HG03378 (cell line): ENCODE data around the gene AP1AR.
"Not testable (repeated sequence)": the region's sequence is repeated elsewhere in the genome, so short reads cannot be mapped to it uniquely, and the experiment has no call there.

ENCODE experiments used
- ATAC-seq: cut with Tn5 transposase; IDR thresholded peaks from one replicate; pipeline ENCODE4 v1.9.1; 2021; ENCODE audit warnings: mild to moderate bottlenecking, moderate library complexity; ENCODE audit not compliant: unreplicated experiment

Gene AP1AR, protein sequence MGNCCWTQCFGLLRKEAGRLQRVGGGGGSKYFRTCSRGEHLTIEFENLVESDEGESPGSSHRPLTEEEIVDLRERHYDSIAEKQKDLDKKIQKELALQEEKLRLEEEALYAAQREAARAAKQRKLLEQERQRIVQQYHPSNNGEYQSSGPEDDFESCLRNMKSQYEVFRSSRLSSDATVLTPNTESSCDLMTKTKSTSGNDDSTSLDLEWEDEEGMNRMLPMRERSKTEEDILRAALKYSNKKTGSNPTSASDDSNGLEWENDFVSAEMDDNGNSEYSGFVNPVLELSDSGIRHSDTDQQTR

GRCh38 chr4:112231779-112232713 is at the start of gene AP1AR:
Gene AP1AR (plus strand): TSS chr4:112231787. CDS start chr4:112232092, 305 bp downstream.
- ATAC-seq, result peak; percentile 48

GRCh38 chr4:112182604-112183003 is 49.0 kb upstream of the AP1AR start:
- no peak for ATAC-seq

- no peak for ATAC-seq
Observed at GRCh38 chr4:112183252-112183651, 48.3 kb upstream of the AP1AR start.

DNA sequence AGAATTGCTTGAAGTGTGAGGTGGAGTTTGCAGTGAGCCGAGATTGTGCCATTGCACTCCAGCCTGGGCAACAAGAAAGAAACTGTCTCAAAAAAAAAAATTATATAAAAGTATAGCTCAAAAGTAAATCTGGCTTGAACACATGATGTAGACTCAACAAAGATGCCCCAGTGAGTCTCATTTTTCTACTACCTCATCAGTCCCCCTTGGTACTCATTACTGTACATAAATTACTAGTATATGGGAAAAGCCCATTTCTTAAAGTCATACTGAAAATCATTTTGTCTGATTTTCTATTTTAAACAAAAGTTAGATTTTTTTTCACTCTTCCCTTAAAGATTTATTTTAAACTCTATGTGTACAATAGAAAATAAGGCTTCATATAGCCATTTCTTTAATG is 47.1 kb upstream of the AP1AR start:
- ATAC-seq, result no peak

- no peak for ATAC-seq
Observed at GRCh38 chr4:112185334-112185733, 46.3 kb upstream of the AP1AR start.

GRCh38 chr4:112185740-112186670 is 45.6 kb upstream of the AP1AR start:
- ATAC-seq, result no peak

DNA sequence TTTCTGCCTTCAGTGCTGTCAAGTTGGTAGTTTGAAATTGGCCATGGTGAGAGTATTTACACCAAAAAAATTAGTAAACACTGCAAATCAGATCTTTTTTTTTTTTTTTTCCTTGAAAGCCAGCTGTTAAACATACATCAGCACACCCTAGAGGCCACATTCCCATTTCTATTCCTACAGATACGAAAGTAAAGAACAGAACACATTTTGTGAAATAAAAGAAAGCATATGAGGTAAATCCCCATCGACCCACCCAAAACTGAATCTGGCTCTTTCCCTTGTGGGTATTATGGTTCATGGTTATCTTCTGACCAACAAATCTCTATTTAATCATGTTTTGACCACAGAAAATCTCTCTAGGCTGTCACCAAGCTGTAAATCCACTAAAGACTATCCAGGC is 41.8 kb upstream of the AP1AR start:
- ATAC-seq, result no peak

DNA sequence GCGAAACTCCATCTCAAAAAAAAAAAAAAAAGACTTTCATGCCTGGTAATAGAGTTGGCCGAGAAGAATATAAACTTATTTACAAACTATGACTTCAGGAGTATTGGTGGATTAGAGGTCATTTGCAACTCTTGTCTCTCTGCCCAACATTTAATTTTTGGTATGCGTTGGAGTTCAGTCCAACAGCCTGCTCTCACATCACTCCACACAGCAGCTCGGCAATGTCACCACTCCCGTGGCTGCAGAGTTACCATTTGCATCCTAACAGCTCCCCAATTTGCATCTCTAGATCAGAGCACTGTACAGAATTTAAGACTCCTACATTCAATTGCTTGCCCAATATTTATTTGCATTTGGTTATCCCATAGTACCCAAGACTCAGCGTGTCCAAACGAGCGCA is 40.9 kb upstream of the AP1AR start:
- ATAC-seq, result no peak

GRCh38 chr4:112196461-112196860 is 35.1 kb upstream of the AP1AR start:
- ATAC-seq, result no peak

DNA sequence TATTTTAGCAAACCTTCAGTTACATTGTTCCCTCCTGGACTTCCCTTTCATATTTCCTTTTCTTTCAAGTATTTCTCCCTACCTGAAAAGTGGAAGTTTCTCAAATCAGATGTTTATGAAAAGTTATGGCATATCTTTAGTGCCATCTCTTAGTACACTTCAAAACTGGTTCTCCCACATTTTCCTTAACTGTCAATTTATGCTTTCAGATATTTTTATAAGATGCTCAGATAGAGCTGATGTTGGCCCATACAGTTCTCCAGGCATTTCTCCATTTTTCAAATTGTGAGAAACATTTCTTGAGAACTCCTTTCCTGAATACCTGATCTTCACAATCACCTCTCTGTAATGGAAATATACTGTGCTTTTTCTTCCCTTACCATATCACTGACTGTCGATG is 32.5 kb upstream of the AP1AR start:
- ATAC-seq, result peak; percentile 2

- peak; percentile 35 for ATAC-seq
Observed at GRCh38 chr4:112201915-112202505, 29.6 kb upstream of the AP1AR start.

GRCh38 chr4:112203593-112203992 is 28.0 kb upstream of the AP1AR start:
- ATAC-seq, result no peak

GRCh38 chr4:112206431-112206830 is 25.2 kb upstream of the AP1AR start:
- peak; percentile 44 for ATAC-seq

DNA sequence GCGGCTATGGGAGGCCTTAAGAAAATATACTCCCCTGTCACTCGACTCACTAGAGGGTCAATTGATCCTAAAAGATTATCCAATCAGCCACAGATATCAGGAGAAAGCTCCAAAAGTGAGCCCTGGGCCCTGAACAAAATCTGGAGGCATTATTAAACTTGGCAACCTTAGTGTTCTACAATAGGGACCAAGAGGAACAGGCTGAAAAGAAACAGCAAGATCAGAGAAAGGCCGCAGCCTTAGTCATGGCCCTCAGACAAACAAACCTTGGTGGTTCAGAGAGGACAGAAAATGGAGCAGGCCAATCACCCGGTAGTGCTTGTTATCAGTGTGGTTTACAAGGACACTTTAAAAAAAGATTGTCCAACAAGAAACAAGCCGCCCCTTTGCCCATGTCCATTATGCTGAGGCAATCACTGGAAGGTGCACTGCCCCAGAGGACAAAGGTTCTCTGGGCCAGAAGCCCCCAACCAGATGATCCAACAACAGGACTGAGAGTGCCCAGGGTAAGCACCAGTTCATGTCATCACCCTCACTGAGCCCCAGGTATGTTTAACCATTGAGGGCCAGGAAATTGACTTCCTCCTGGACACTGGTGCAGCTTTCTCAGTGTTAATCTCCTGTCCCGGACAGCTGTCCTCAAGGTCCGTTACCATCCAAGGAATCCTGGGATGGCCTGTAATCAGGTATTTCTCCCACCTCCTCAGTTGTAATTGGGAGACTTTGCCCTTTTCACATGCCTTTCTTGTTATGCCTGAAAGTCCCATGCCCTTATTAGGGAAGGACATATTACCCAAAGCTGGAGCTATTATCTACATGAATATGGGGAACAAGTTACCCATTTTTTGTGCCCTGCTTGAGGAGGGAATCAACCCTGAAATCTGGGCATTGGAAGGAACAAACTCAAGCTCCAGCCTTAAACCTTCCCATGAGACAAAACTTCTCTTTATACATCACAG is 23.2 kb upstream of the AP1AR start:
- ATAC-seq, result not testable (repeated sequence)

- ATAC-seq, result no peak
Observed at GRCh38 chr4:112210777-112211176, 20.8 kb upstream of the AP1AR start.

GRCh38 chr4:112213091-112213490 is 18.5 kb upstream of the AP1AR start:
- peak; percentile 54 for ATAC-seq

GRCh38 chr4:112213856-112214255 is 17.7 kb upstream of the AP1AR start:
- no peak for ATAC-seq

- peak; percentile 50 for ATAC-seq
Observed at GRCh38 chr4:112214390-112215264, 17.0 kb upstream of the AP1AR start.
